Measurements from ENCODE around the gene SNX4. TPM values are rescaled to one million over a fixed set of nuclear protein-coding genes. Genes with fewer than 3 reads are reported as not detected.
"Not testable (repeated sequence)": the region's sequence is repeated elsewhere in the genome, so short reads cannot be mapped to it uniquely, and the experiment has no call there.

Gene SNX4
- total RNA-seq, 4 donors from 2014 or later: 31.3 to 53.5 (median 38.8) TPM

GRCh38 chr3:125482406-125482805 lies 37.6 kb downstream of the SNX4 start:
- H3K4me3 ChIP-seq: no peak overlapping the region
- H3K4me1 ChIP-seq: no peaks in the 10 kb centered on the region
- in situ Hi-C loops (cut with MboI; ENCODE audit: low sequenced_read_pairs in 4 of 4) (no loop called here), intact Hi-C loops (cut with DNase I; ENCODE audit: low total_unique reads) (no loop called here)
- ATAC-seq: no peak
- no peak overlapping the region for H3K27ac ChIP-seq
- no peaks in the 10 kb centered on the region for H3K27me3 ChIP-seq
- no peaks in the 10 kb centered on the region for H3K9me3 ChIP-seq
- no peak for TF ChIP-seq POLR2A (IDR thresholded peaks at IDR 0.05)
- TF ChIP-seq CTCF (IDR thresholded peaks at IDR 0.05 in 4 of 5, conservative IDR thresholded peaks at IDR 0.05 in 1 of 5): no peak
- DNase-seq: no peak
- H3K36me3 ChIP-seq: peaks cover 0 to 14% of the 10 kb centered on the region in 2 donors

- intact Hi-C loops (cut with DNase I; ENCODE audit: low total_unique reads): no loop called here
- no peaks in the 10 kb centered on the region for H3K9me3 ChIP-seq
Observed at GRCh38 chr3:125481786-125482185, 38.2 kb downstream of the SNX4 start.

GRCh38 chr3:125481375-125481759 lies 38.6 kb downstream of the SNX4 start:
- in situ Hi-C loops (cut with MboI; ENCODE audit: low sequenced_read_pairs in 4 of 4); intact Hi-C loops (cut with DNase I; ENCODE audit: low total_unique reads); H3K27ac ChIP-seq; H3K9me3 ChIP-seq; DNase-seq; H3K4me3 ChIP-seq; H3K27me3 ChIP-seq; ATAC-seq; H3K4me1 ChIP-seq: not testable (repeated sequence)
- peaks cover 0 to 17% of the 10 kb centered on the region in 2 donors for H3K36me3 ChIP-seq

More at GRCh38 chr3:125481786-125482185, 38.2 kb downstream of the SNX4 start:
- Histone ChIP-seq H3K27me3 (no peaks in the 10 kb centered on the region), H3K27ac (no peak overlapping the region), H3K36me3 (peaks cover 0 to 16% of the 10 kb centered on the region in 2 donors), H3K4me3 (no peak overlapping the region), H3K4me1 (no peaks in the 10 kb centered on the region)
- no peak for DNase-seq
- in situ Hi-C loops (cut with MboI; ENCODE audit: low sequenced_read_pairs in 4 of 4): no loop called here
- no peak for ATAC-seq
- TF ChIP-seq CTCF (IDR thresholded peaks at IDR 0.05 in 4 of 5, conservative IDR thresholded peaks at IDR 0.05 in 1 of 5) (no peak), POLR2A (IDR thresholded peaks at IDR 0.05) (no peak)

- Histone ChIP-seq H3K4me3 (no peak overlapping the region), H3K27me3 (no peaks in the 10 kb centered on the region), H3K36me3 (peaks cover 0 to 23% of the 10 kb centered on the region in 2 donors), H3K4me1 (no peaks in the 10 kb centered on the region), H3K27ac (no peak overlapping the region), H3K9me3 (no peaks in the 10 kb centered on the region)
- in situ Hi-C loops (cut with MboI; ENCODE audit: low sequenced_read_pairs in 4 of 4) (no loop called here), intact Hi-C loops (cut with DNase I; ENCODE audit: low total_unique reads) (no loop called here)
- DNase-seq (no peak), ATAC-seq (no peak)
- TF ChIP-seq CTCF (IDR thresholded peaks at IDR 0.05 in 4 of 5, conservative IDR thresholded peaks at IDR 0.05 in 1 of 5) (no peak), POLR2A (IDR thresholded peaks at IDR 0.05) (no peak)
Observed at GRCh38 chr3:125480656-125481374, 39.2 kb downstream of the SNX4 start.

GRCh38 chr3:125479091-125479490 lies 40.9 kb downstream of the SNX4 start:
- no peak for DNase-seq
- no peaks in the 10 kb centered on the region for H3K9me3 ChIP-seq
- no peaks in the 10 kb centered on the region for H3K27me3 ChIP-seq
- TF ChIP-seq POLR2A (IDR thresholded peaks at IDR 0.05) (no peak), CTCF (IDR thresholded peaks at IDR 0.05 in 4 of 5, conservative IDR thresholded peaks at IDR 0.05 in 1 of 5) (no peak)
- H3K36me3 ChIP-seq: peaks cover 0 to 30% of the 10 kb centered on the region in 2 donors
- in situ Hi-C loops (cut with MboI; ENCODE audit: low sequenced_read_pairs in 4 of 4): no loop called here
- no peaks in the 10 kb centered on the region for H3K4me1 ChIP-seq
- no peak for ATAC-seq
- H3K4me3 ChIP-seq: no peak overlapping the region
- intact Hi-C loops (cut with DNase I; ENCODE audit: low total_unique reads): no loop called here
- no peak overlapping the region for H3K27ac ChIP-seq

All from gastrocnemius medialis (tissue), 4 donors.